ENCODE data around the gene HOXA9.

- TF ChIP-seq ZNF362 (tag by site-specific recombination; IDR thresholded peaks at IDR 0.05), result no peak
- no peak for TF ChIP-seq PRDM1 (tag by site-specific recombination; IDR thresholded peaks at IDR 0.05)
- TF ChIP-seq ZSCAN18 (tag by site-specific recombination; IDR thresholded peaks at IDR 0.05), result no peak
- no peak for TF ChIP-seq ZNF391 (tag by site-specific recombination; IDR thresholded peaks at IDR 0.05; ENCODE audit: borderline replicate concordance, low read depth)
- TF ChIP-seq ZFP41 (tag by site-specific recombination; IDR thresholded peaks at IDR 0.05; ENCODE audit: borderline replicate concordance), result no peak
These were observed 10.5 kb upstream of the HOXA9 start for GRCh38 chr7:27175626-27176523.
